Neural crest cell (in vitro differentiated cells): Measurements from ENCODE around the gene EFNA4. TPM values are rescaled to one million over a fixed set of nuclear protein-coding genes. Genes with fewer than 3 reads are reported as not detected.

Experiments used
- DNase-seq: peaks from one replicate; pipeline ENCODE4 v3.0.0; 2021; ENCODE audit warnings: low read depth, mixed read lengths, low spot score
- H3K27ac Mint-ChIP-seq: one replicate; pipeline ENCODE4 v1.8.0; 2021; ENCODE audit warnings: mild to moderate bottlenecking, mixed read lengths; ENCODE audit not compliant: unreplicated experiment
- H3K27me3 Mint-ChIP-seq: 2 replicates; pipeline ENCODE4 v1.8.0; 2021; ENCODE audit warnings: low read depth, mild to moderate bottlenecking, mixed read lengths
- H3K36me3 Mint-ChIP-seq: 2 replicates; pipeline ENCODE4 v1.8.0; 2021; ENCODE audit warnings: low read depth, mild to moderate bottlenecking, mixed read lengths
- H3K4me1 Mint-ChIP-seq: 2 replicates; pipeline ENCODE4 v1.8.0; 2021; ENCODE audit warnings: mixed read lengths
- H3K4me3 Mint-ChIP-seq: one replicate; pipeline ENCODE4 v1.8.0; 2021; ENCODE audit warnings: mild to moderate bottlenecking, mixed read lengths
- H3K9me3 Mint-ChIP-seq: 2 replicates; pipeline ENCODE4 v1.8.0; 2021; ENCODE audit warnings: mixed read lengths
- total RNA-seq: library from RNA; stranded (reverse); gene quantifications from 2 replicates; pipeline ENCODE4 v1.2.1, GENCODE V29; 2021
- TF ChIP-seq, protein P1 (sequence below): fragments of 200-600 bp; sonication (generic); conservative IDR thresholded peaks from 2 replicates; pipeline ENCODE4 v1.5.0; 2021; ENCODE audit warnings: antibody characterized with exemption, mild to moderate bottlenecking

The EFNA4 gene
- total RNA-seq, 1 donor from 2014 or later = 28.5 TPM

- Mint-ChIP-seq H3K9me3 (no peaks in the 10 kb centered on the region), H3K4me3 (no peak overlapping the region), H3K27me3 (no peaks in the 10 kb centered on the region)
Observed at GRCh38 chr1:155043793-155044192, 19.7 kb upstream of the EFNA4 start.

GRCh38 chr1:155044365-155044764 is 19.2 kb upstream of the EFNA4 start:
- Mint-ChIP-seq H3K4me1 (peaks cover 24% of the 10 kb centered on the region), H3K27me3 (no peaks in the 10 kb centered on the region), H3K27ac (peak overlapping the region; percentile 95), H3K36me3 (no peaks in the 10 kb centered on the region), H3K9me3 (no peaks in the 10 kb centered on the region), H3K4me3 (peak overlapping the region; percentile 38)
- DNase-seq = no peak
- TF ChIP-seq, protein P1, sequence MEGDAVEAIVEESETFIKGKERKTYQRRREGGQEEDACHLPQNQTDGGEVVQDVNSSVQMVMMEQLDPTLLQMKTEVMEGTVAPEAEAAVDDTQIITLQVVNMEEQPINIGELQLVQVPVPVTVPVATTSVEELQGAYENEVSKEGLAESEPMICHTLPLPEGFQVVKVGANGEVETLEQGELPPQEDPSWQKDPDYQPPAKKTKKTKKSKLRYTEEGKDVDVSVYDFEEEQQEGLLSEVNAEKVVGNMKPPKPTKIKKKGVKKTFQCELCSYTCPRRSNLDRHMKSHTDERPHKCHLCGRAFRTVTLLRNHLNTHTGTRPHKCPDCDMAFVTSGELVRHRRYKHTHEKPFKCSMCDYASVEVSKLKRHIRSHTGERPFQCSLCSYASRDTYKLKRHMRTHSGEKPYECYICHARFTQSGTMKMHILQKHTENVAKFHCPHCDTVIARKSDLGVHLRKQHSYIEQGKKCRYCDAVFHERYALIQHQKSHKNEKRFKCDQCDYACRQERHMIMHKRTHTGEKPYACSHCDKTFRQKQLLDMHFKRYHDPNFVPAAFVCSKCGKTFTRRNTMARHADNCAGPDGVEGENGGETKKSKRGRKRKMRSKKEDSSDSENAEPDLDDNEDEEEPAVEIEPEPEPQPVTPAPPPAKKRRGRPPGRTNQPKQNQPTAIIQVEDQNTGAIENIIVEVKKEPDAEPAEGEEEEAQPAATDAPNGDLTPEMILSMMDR = no peak

More at GRCh38 chr1:155043793-155044192, 19.7 kb upstream of the EFNA4 start:
- peaks cover 19% of the 10 kb centered on the region for H3K4me1 Mint-ChIP-seq
- no peak overlapping the region for H3K27ac Mint-ChIP-seq
- TF ChIP-seq, protein P1 = no peak
- H3K36me3 Mint-ChIP-seq = no peaks in the 10 kb centered on the region
- no peak for DNase-seq

DNA sequence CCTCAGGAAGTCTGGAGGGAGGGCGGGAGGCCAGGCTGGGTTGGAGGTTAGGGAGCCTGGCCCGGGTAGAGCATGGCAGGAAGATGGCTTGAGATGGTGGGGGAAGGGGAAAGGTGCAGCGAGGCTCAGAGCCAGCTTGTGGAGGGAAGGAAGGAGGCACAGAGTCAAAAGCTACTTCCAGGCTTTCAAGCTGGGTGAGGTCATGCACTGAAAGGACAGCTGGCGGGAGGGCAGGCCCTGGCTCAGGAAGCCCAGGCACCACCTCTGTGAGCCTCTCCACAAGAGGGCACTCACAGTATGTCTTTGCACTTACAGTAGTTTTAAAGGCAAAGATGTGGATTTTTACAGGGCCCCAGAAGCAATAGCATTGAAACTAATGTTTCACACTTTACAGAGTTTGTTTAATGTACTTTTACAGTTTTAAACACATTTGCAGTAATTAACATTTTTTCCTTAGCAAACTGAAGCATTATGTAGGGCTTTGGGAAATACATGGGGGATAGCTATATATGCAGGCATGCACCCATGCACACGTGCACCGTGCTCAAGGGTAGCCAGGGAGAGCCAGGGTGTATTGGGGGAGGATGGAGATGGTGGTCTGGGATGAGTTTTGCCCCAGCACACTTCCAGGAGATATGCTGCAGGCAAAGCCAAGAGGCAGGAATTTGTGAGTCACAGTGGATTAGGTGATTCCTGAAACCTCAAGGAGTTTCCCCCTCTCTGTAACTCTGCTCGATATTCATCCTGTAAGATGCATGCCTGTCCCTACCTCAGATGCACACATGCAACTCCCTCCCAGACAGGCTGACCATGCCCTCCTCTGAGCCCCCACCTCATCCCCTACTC is 18.5 kb upstream of the EFNA4 start:
- peak overlapping the region; percentile 95 for H3K27ac Mint-ChIP-seq
- H3K4me1 Mint-ChIP-seq = peaks cover 31% of the 10 kb centered on the region
- H3K27me3 Mint-ChIP-seq = no peaks in the 10 kb centered on the region
- peak overlapping the region; percentile 38 for H3K4me3 Mint-ChIP-seq
- peak; percentile 60 for DNase-seq
- TF ChIP-seq, protein P1 = peak; percentile 71
- H3K9me3 Mint-ChIP-seq = no peaks in the 10 kb centered on the region
- no peaks in the 10 kb centered on the region for H3K36me3 Mint-ChIP-seq

DNA sequence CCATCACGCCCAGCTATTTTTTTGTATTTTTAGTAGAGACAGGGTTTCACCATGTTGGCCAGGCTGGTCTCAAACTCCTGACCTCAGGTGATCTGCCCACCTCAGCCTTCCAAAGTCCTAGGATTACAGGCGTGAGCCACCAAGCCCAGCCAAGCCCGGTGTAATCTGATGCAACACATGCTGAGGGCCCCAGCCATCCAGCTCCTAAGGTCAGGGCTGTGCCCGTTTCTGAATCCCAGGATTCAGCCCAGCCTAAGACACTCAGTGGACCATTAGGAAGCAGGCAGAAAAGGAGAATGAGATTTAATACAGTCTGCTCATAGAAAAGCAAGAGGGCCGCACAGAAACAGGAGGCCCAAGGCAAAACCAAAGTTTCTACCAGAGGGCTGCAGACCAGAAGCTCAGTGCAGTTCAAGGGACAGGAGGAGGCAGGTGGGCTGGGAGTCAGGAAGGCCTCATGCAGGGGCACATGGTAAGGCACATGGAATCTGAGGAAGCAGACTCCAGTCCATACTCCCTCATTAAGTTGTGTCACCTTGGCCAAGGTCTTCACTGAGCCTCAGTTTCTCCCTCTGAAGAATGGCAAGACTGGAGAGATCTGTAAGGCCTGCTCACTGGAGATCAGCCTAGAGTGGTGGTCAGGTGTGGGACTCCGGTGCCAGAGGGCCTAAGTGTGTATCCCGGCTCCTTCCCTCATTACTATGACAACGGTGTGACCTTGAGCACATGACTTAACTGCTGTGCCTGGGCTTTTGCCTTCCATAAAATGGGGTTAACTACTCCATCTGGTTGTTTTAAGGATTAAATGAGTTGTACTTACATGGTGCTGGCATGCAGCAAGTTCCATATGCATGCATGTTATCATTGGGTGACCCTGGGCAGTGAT is 14.8 kb upstream of the EFNA4 start:
- Mint-ChIP-seq H3K36me3 (no peaks in the 10 kb centered on the region), H3K4me1 (peaks cover 45% of the 10 kb centered on the region), H3K27ac (peak overlapping the region; percentile 50), H3K4me3 (peak overlapping the region; percentile 69), H3K9me3 (no peaks in the 10 kb centered on the region), H3K27me3 (peaks cover 6% of the 10 kb centered on the region)
- TF ChIP-seq, protein P1 = no peak
- no peak for DNase-seq

DNA sequence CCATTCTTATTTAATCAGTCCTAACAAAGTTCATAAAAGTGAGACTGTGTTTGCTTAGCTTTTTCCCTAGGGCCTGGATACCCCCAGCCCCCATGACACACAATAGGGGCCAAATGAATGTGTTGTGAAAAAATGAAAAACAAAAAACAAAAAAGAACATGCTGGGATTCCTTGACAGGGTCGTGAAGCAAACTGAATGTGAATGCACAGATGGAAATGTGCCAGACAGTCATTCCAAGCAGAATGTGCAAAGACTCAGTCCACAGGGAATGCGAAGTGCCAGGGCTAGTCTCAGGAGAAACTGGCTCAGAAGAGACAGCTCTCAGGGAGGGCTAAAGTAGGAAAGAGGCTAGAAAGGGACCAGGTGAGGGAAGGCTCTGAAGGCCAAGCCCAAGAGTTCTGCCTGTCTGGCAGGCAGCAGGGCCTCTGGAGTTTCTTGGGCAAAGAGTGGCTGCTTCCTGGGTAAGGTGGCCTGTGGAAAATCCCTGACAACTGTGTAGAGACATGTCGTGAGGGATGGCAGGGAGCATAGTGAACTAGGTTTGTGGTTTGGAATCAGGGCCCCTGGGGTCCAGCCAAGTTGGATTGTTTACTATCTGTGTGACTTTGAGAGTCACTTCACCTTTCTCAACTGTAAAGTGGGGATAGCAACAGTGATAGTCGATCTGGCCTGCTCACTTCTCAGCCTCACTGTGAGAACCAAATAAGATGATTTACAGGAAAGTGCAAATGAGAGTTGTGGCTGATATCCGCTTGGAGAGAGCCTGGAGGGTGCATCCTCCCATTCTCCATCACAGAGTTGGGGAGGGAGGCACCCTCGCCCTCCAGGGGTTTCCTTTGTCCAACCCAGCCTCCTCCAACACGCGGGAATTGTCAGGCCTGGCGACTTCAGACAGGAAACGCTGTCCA is 13.6 kb upstream of the EFNA4 start:
- no peak for DNase-seq
- Mint-ChIP-seq H3K4me1 (peaks cover 38% of the 10 kb centered on the region), H3K4me3 (peak overlapping the region; percentile 90), H3K36me3 (no peaks in the 10 kb centered on the region), H3K9me3 (no peaks in the 10 kb centered on the region), H3K27me3 (peaks cover 6% of the 10 kb centered on the region), H3K27ac (peak overlapping the region; percentile 97)
- TF ChIP-seq, protein P1 = no peak
